T-helper 2 cell treated with Interferon-gamma antibody and Interleukin-4, amounts not matched to agents 100 ng/mL and 5 ng/mL, for 36 hours (primary cell): Measurements from ENCODE around the gene ISX. TPM values are rescaled to one million over a fixed set of nuclear protein-coding genes. Genes with fewer than 3 reads are reported as not detected.

Source experiments
- intact Hi-C: fragments of 100-400 bp; cut with micrococcal nuclease; formaldehyde crosslinking; loops from one replicate; pipeline ENCODE4 v1.15.1; 2023
- total RNA-seq: library from RNA; stranded (reverse); gene quantifications from 2 replicates; pipeline ENCODE4 v1.2.3, GENCODE V29; 2022

ISX gene
- total RNA-seq, 1 donor from 2014 or later = not detected

GRCh38 chr22:35051791-35052190, 14.2 kb upstream of the ISX start:
- intact Hi-C loops = no loop called here

DNA sequence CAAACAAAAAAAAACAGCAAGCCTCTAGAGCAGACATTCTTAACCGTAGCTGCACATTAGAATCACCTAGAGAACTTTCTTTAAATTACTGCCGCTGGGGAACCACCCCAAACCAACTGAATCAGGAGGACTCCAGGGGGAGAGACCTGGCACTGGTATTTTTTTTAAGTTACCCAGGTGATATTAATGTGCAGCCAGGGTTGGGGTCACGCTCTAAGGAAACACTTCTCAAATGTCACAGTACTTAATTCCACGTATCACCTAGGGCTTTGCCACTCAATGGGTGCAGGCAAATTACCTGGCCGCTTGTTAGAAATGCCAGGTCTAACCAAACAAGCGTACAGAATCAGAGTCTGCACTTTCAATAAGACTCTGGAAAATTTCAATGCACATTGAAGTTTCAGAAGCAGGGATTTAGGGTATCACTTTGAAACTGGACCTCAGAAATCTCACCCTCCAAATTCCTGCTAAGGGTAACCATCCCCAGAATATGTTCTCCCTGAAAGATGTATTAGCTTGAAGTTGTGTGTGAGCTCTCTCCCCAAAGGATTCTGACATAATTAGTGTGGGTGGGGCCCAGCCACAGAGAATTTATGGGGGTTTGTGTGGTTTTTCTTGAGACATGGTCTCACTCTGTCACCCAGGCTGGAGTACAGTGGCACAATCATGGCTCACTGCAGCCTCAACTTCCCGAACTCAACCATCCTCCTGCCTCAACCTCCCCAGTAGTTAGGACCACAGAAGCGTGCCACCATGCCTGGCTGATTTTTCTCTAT, 12.7 kb upstream of the ISX start:
- intact Hi-C loops = no loop called here

DNA sequence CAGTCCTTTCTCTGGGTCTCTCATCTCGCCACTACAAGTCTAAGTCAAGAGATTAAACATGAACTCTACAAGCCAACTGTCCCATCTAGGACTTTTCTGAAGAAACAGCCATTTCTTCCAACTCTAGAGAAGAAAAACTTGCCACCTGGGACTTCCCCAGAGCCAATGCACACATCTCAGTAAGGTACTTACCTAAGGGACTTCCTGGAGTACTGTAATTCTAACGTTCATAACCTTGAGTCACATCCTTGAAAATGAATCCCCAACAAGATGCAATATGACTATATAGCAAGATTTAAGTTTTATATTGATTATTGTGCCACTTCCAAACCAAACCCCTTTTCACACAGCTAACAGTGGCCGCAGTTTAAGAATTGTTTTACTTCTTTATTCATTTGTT, 11.9 kb upstream of the ISX start:
- intact Hi-C loops = no loop called here

- intact Hi-C loops = no loop called here
These were observed 9.5 kb upstream of the ISX start for GRCh38 chr22:35056486-35056885.

- intact Hi-C loops = no loop called here
These were observed 8.8 kb upstream of the ISX start for GRCh38 chr22:35057155-35057554.

GRCh38 chr22:35059632-35060031, 6.3 kb upstream of the ISX start:
- intact Hi-C loops = no loop called here

GRCh38 chr22:35064664-35065063, 1.3 kb upstream of the ISX start:
- intact Hi-C loops = no loop called here

DNA sequence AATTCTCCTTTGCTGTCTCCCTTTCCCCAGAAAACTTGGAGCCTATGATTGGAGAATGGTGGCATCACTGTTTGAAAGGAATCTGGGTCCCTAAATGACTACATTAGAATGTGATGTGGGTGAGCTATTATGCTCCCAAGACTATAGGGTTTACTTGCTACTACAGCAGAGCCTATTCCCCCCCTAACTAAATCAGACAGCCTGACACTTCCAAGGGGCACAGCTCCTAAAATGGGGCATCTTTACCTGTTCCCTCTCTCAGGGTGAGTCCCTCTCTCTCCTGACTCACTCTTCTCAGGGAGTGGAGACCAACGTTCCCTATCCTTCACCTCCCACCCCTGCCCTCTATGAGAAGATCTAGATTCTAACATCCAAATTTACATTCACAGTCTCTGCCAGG, 775 bp upstream of the ISX start:
- intact Hi-C loops = no loop called here

- intact Hi-C loops = no loop called here
These were observed 810 bp downstream of the ISX start for GRCh38 chr22:35066768-35067167.

DNA sequence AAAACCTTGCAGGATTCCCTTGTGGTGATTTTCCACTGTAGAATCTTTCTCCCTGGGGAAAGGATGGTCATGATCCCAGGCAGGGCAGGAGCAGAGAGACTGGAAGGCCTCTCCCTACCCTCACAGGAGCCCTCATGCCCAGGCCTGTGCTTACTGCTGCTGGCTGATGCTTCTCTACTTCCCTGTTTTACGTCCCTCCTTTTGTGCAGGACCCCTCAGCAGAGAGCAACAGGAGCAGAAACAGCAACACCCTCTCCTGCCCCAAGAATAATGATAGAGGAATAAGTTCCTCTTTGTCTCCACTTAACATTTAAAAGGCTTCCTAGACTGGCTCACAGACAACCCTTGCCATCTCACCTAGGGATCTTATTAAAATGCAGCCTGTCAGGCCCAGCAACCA, 3.6 kb downstream of the ISX start:
- intact Hi-C loops = no loop called here

DNA sequence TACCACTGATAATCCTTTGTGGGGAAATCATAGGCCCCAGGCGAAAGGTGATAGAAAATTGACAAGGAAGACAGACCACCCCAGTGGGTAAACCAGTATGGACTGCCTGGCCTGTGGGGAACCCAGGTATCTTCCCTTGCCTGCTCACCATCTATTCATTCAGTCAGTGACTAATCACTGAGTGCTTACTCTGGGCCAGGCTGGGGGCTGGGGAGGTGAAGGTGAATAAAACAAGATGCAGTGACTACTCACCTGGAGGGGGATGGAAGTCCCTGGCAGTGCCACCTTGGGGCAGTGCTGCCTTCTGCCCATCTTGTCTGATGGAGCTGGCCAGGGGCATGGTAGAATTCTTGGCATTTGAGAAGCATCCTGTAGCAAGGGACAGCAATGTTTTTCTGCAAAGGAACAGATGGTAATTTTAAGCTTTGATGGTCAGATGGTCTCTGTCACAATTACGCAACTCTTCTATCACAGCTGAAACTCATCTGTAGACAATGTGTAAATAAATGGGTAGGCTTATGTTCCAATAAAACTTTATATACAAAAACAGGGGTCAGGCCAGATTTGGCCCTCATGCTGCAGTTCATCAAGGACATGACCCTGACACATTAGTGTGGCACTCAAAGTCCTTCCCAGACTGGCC, 4.6 kb downstream of the ISX start:
- intact Hi-C loops = no loop called here

DNA sequence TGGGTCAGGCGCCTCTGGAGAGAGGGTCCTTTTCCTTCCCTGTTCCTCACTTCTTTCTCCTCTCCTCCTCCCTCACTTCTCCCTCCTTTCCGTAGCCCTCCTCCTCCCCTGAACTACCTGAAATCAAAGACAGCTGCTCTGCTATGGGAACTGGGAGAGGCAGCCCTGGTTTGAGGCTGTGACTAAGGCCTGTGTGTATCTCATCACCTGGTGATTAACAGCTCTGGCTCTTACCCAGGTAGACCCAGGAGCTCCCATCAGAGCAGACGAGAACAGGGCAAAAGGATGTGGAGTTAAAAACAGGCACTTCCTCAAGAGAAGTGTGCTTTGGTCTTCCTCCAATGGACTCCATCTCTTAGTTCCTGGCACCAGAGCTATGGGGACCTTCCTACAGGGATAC, 5.8 kb downstream of the ISX start:
- intact Hi-C loops = no loop called here

DNA sequence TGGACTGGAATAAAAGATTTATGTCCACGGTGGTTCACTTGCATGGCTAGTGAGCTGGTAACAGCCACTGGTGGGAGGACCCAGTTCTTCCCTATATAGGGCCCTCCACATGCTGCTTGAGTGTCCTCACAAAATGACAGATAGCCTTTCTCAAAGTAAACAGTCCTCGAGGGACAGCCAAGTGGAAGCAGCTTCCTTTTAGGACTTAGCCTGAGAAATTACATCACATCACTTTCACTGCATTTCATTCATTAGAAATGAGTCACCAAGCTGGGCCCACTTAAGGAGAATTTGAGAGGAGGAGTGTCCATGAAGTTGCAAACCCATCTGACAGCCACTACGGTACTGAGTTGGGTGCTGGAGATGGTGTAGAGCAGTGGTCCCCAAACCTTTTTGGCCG, 7.0 kb downstream of the ISX start:
- intact Hi-C loops = no loop called here

DNA sequence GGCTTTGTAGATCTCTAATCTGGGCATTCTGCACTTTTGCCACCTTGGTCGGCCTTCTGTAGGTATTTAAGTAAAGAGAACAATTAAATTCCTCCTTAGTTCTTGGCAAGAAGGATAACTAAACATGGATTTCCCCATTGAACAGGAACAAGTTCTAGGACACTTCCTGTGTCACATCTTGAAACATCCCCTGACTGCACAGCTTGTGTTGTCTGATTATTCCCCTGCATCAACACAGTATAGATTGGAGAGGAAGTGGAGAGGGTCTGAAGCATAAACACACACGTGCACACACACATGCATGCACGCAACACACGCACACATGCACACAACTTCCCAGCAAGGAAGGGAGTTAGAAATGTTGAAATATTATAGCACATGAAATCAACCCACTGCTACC, 8.6 kb downstream of the ISX start:
- intact Hi-C loops = no loop called here

DNA sequence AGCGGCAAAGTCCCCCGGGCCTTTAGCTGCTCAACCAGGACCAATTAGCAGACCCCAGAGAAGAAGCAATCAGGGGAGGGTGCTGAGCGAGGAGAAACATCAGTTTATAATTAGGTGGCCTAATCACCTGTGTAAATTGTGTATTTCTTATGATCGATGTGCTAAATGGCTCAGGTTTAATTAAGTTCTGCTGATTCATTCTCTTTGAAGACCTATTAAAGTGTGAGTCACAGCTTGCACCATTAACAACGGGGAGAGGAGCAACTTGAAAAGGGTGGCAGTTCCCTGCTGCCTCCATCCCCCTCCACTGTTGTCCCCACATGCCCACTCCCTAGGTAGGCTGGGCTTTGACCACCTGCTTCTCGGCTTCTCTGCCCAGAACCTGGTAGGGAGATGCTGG, 10.7 kb downstream of the ISX start:
- intact Hi-C loops = no loop called here

GRCh38 chr22:35085621-35086020, 19.7 kb downstream of the ISX start:
- intact Hi-C loops = no loop called here

DNA sequence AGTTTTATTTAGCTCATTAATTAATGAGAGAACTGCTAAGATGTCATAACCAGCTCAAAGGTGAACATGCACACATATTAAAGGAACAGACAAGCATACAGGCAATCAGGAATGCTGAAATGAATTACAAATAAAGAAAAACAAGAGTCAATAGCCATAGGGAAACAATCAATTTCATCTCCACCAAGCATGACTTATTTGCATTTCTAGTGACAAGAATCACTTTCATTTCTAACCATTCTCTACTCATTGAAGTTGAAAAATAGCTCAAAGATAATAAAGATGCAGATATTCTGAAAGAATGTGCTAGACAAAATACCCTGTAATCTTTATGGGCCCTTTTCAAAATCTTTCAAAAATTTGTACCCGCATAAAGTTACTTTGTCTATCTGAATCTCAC, 23.2 kb downstream of the ISX start:
- intact Hi-C loops = no loop called here

- intact Hi-C loops = no loop called here
These were observed 26.4 kb downstream of the ISX start for GRCh38 chr22:35092406-35092805.

DNA sequence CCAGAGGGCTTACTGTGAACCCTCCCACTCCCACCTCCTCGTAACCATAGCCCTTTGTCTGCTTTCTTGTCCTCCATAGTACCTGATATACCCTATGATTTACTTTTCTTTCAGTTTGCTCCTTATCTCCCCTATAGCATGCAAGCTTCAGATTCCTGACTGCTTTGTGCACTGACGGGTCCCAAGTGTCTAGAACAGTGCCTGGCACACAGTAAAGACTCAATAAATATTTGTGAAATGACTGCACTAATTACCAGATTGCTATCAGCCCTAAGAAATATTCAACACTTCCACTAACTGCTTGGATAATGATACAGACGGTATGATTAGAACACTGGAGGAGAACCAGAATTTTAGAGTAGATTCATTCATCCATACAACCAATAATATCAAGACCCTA, 33.0 kb downstream of the ISX start:
- intact Hi-C loops = no loop called here

DNA sequence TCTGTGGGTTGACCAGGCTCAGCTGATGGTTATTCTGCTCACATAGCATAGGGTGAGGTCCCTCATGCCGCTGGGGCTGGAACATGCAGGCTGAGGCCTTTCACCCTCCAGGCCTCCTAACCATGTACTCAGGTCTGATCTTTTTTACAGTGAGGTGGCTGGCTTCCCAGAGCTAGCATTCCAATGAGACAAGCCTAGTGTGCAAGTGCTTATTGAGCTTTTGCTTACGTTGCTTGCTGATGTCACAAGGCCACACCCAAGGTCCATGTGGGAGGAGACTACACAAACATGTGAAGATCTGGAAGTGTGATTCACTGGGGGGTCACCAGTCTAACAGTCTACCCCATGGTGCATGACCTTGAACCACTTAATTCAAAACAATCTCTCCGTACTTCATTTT, 33.9 kb downstream of the ISX start:
- intact Hi-C loops = no loop called here

GRCh38 chr22:35102663-35103062, 36.7 kb downstream of the ISX start:
- intact Hi-C loops = no loop called here

DNA sequence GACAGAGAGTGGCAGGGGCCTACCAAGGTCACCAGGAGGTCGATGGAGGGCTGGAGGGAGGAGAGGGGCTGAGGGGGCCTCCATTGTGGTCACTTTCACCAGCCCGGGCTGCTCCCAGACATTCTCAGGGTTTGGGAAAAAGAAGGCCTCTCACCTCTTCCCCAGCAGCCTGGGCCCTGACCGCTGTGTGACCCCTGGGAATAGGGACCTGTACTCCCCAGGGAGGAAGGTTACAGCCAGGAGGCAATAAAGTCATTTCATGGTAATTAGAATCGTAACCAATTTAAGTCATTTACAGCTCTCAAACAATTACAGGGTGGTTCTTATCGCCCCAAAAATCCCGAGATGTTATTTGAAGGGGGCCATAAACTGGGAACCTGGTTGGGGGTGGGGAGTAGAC, 37.8 kb downstream of the ISX start:
- intact Hi-C loops = no loop called here

DNA sequence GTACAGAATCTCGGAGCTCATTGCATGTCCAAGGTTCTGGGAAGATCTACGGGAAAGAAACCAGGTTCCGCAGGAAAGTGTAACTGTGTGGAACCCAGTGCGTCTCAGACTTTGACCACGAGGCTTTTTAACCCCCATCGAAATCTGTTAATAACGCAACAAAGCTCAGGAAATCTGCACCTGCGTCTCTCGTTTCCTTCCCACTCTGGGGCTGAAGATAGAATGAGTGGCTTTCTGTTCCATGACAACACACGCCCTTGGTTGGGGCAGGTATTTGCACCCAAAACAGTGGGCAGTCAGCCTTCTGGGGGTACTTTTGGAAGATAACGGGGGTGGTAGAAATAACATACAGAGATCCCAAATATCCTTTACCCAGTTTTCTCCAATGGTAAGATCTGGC, 38.5 kb downstream of the ISX start:
- intact Hi-C loops = no loop called here
